Mesenchymal stem cell (in vitro differentiated cells and primary cell): Measurements from ENCODE around the gene CPLX1.

ENCODE experiments used
- DNase-seq: peaks from one replicate; pipeline ENCODE4 v3.0.0-alpha.2; 2013
- H2AFZ ChIP-seq: one replicate; pipeline ENCODE4 v1.6.1; 2013; ENCODE audit warnings: low read depth, mild to moderate bottlenecking, control low read depth, inconsistent platforms, low read length, moderate library complexity
- H2AK5ac ChIP-seq: 2 replicates; pipeline ENCODE4 v1.6.1; 2013; ENCODE audit warnings: low read length, moderate library complexity, mild to moderate bottlenecking, inconsistent platforms; ENCODE audit not compliant: severe bottlenecking
- H2BK120ac ChIP-seq: one replicate; pipeline ENCODE4 v1.6.1; 2013; ENCODE audit warnings: low read depth, mild to moderate bottlenecking, inconsistent platforms, low read length, moderate library complexity
- H2BK12ac ChIP-seq, 2 experiments: one replicate each; pipeline ENCODE4 v1.6.1; 2013; ENCODE audit warnings: inconsistent platforms in 2 of 2, low read length in 2 of 2, mild to moderate bottlenecking in 2 of 2, moderate library complexity in 2 of 2, control low read depth in 1 of 2
- H2BK15ac ChIP-seq: one replicate; pipeline ENCODE4 v1.6.1; 2013; ENCODE audit warnings: mild to moderate bottlenecking, low read depth, inconsistent platforms; ENCODE audit not compliant: poor library complexity, severe bottlenecking
- H2BK5ac ChIP-seq: 2 replicates; pipeline ENCODE4 v1.6.1; 2013; ENCODE audit warnings: low read depth, mild to moderate bottlenecking, low read length, control low read depth, inconsistent platforms; ENCODE audit not compliant: poor library complexity, severe bottlenecking
- H3K14ac ChIP-seq, 2 experiments: one replicate each; pipeline ENCODE4 v1.6.1; 2013; ENCODE audit warnings: inconsistent platforms in 2 of 2, low read length in 2 of 2, control low read depth in 1 of 2, mild to moderate bottlenecking in 1 of 2, moderate library complexity in 1 of 2
- H3K18ac ChIP-seq, 2 experiments: one replicate each; pipeline ENCODE4 v1.6.1; 2013; ENCODE audit warnings: inconsistent platforms in 2 of 2, low read length in 2 of 2, control low read depth in 1 of 2, low read depth in 1 of 2, mild to moderate bottlenecking in 1 of 2
- H3K23ac ChIP-seq, 2 experiments: one replicate each; pipeline ENCODE4 v1.6.1; 2013; ENCODE audit warnings: inconsistent platforms in 2 of 2, low read length in 2 of 2, mild to moderate bottlenecking in 2 of 2, moderate library complexity in 2 of 2, control low read depth in 1 of 2
- H3K27ac ChIP-seq: 2 replicates; pipeline ENCODE4 v1.5.1; 2013; ENCODE audit warnings: mild to moderate bottlenecking, moderate library complexity, low read length, control low read depth, inconsistent platforms; ENCODE audit not compliant: poor library complexity, severe bottlenecking
- H3K27me3 ChIP-seq, 2 experiments: 2 replicates each; pipeline versions ENCODE4 v1.6.1 to v1.7.0; 2013; ENCODE audit warnings: low read length in 2 of 2, mild to moderate bottlenecking in 2 of 2, moderate library complexity in 2 of 2, control low read depth in 1 of 2, inconsistent platforms in 1 of 2; ENCODE audit not compliant: control insufficient read depth in 1 of 2, insufficient read depth in 1 of 2
- H3K36me3 ChIP-seq, 2 experiments: 2 replicates each; pipeline versions ENCODE4 v1.6.1 to v1.7.0; 2013; ENCODE audit warnings: low read length in 2 of 2, control low read depth in 1 of 2, inconsistent platforms in 1 of 2, low read depth in 1 of 2, mild to moderate bottlenecking in 1 of 2; ENCODE audit not compliant: insufficient read depth in 2 of 2, control insufficient read depth in 1 of 2
- H3K4ac ChIP-seq, 2 experiments: one replicate each; pipeline ENCODE4 v1.6.1; 2013; ENCODE audit warnings: inconsistent platforms in 2 of 2, low read length in 2 of 2, mild to moderate bottlenecking in 2 of 2, moderate library complexity in 2 of 2, control low read depth in 1 of 2, low read depth in 1 of 2
- H3K4me1 ChIP-seq: 2 replicates; pipeline ENCODE4 v1.6.1; 2013; ENCODE audit warnings: low read depth, low read length, control low read depth; ENCODE audit not compliant: control insufficient read depth, insufficient read depth
- H3K4me2 ChIP-seq: 2 replicates; pipeline ENCODE4 v1.6.1; 2013; ENCODE audit warnings: low read length, mild to moderate bottlenecking, inconsistent platforms; ENCODE audit not compliant: poor library complexity, severe bottlenecking
- H3K4me3 ChIP-seq, 2 experiments: 2 replicates each; pipeline versions ENCODE4 v1.5.1 to v1.7.0; 2013; ENCODE audit warnings: low read length in 2 of 2, mild to moderate bottlenecking in 2 of 2, control low read depth in 1 of 2, low read depth in 1 of 2; ENCODE audit not compliant: insufficient read depth in 1 of 2
- H3K79me1 ChIP-seq: replicated peaks from 2 replicates; pipeline ENCODE4 v1.6.1; 2013; ENCODE audit warnings: mild to moderate bottlenecking, control low read depth, low read length, inconsistent platforms; ENCODE audit not compliant: poor library complexity, severe bottlenecking
- H3K9ac ChIP-seq: 2 replicates; pipeline ENCODE4 v1.7.0; 2013; ENCODE audit warnings: mild to moderate bottlenecking, low read length, moderate library complexity
- H3K9me3 ChIP-seq: 2 replicates; pipeline ENCODE4 v1.7.0; 2013; ENCODE audit warnings: mild to moderate bottlenecking, low read length; ENCODE audit not compliant: control insufficient read depth
- H4K8ac ChIP-seq: one replicate; pipeline ENCODE4 v1.6.1; 2013; ENCODE audit warnings: inconsistent platforms, mild to moderate bottlenecking, low read length, moderate library complexity
- H4K91ac ChIP-seq: one replicate; pipeline ENCODE4 v1.6.1; 2013; ENCODE audit warnings: mild to moderate bottlenecking, low read length, inconsistent platforms
- WGBS: methylation state at CpG from one replicate; pipeline ENCODE4 v1.1.7; 2013; ENCODE audit warnings: mixed read lengths; 5-methylcytosine and 5-hydroxymethylcytosine counted together

The CPLX1 gene

DNA sequence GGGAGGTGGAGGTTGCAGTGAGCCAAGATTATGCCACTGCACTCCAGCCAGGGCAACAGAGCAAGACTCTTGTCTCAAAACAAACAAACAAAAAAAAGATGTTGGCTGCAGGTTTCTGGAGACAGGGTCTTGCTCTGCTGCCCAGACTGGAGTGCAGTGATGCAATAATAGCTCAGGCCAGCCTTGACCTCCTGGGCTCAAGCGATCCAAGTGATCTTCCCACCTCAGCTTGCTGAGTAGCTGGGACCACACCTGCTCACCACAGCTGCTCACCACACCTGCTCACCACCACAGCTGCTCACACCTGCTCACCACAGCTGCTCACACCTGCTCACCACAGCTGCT lies 29.9 kb upstream of the CPLX1 start:
- WGBS: 100% methylated on average over 1 of the region's 1 CpG
- no peak overlapping the region for H4K91ac ChIP-seq

DNA sequence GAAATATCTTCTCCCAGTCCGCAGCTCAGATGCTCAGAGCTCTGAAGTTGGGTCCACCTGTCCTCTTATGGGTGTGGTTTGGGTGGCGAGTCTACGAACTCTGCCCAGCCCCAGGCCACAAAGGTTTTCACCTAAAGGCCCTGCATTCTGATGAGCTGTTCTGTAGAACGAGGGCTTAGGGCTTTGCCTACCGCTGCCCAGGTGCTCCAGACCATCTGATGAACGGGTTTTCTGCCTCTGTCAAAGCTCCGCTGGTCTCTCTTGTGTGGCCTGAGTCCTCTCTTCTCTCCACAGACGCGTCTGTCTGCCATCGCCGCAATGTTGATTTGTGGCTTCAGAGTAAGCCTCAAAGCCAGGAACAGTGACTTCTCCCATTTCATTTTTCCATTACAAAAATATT lies 28.4 kb upstream of the CPLX1 start:
- Histone ChIP-seq H3K18ac (no peak overlapping the region), H2AFZ (no peak overlapping the region)
- no peak for DNase-seq

More for the DNA sequence above, 29.9 kb upstream of the CPLX1 start:
- no peak overlapping the region for H3K18ac ChIP-seq
- H2AK5ac ChIP-seq: no peak overlapping the region
- H2BK5ac ChIP-seq: no peak overlapping the region
- no peak overlapping the region for H2BK12ac ChIP-seq
- no peak overlapping the region for H3K4me3 ChIP-seq
- no peak overlapping the region for H3K23ac ChIP-seq
- H2BK15ac ChIP-seq: no peak overlapping the region
- no peak overlapping the region for H4K8ac ChIP-seq
- H3K79me1 ChIP-seq: peaks cover 34% of the 10 kb centered on the region
- H3K4me1 ChIP-seq: peaks cover 3% of the 10 kb centered on the region
- peaks cover 77% of the 10 kb centered on the region in 2 experiments for H3K36me3 ChIP-seq
- no peak overlapping the region for H3K4ac ChIP-seq
- H2AFZ ChIP-seq: no peak overlapping the region
- H3K14ac ChIP-seq: no peak overlapping the region
- H3K9ac ChIP-seq: no peak overlapping the region
- no peak overlapping the region for H3K27ac ChIP-seq
- H3K9me3 ChIP-seq: no peaks in the 10 kb centered on the region
- no peak overlapping the region for H2BK120ac ChIP-seq
- no peak overlapping the region for H3K4me2 ChIP-seq
- no peak for DNase-seq
- no peaks in the 10 kb centered on the region for H3K27me3 ChIP-seq

DNA sequence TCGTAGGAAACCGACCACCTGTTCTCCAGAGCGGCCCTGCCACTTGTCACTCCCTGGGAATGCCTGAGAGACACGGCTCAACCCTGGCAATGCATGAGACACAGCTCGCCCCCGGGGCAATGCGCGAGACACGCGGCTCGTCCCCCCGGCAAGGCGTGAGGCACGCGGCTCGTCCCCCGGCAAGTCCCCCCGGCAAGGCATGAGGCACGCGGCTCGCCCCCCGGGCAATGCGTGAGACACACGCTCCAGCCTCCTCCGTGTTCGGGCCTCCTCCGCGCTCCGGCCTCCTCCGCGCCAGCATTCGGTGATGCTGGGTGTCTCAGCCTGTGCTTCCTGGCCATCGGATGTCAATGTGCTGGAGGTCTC lies 27.5 kb upstream of the CPLX1 start:
- no peak overlapping the region for H3K18ac ChIP-seq
- WGBS: 98% methylated on average over 33 of the region's 33 CpGs
- no peak overlapping the region for H2BK120ac ChIP-seq
- no peak overlapping the region for H4K8ac ChIP-seq
- no peak overlapping the region for H4K91ac ChIP-seq
- no peak overlapping the region for H3K23ac ChIP-seq
- no peak overlapping the region for H2AFZ ChIP-seq
- H3K4ac ChIP-seq: no peak overlapping the region
- no peak overlapping the region for H3K14ac ChIP-seq
- H3K4me1 ChIP-seq: peaks cover 3% of the 10 kb centered on the region
- no peak overlapping the region for H2BK12ac ChIP-seq
- peaks cover 24% of the 10 kb centered on the region for H3K79me1 ChIP-seq
- no peak overlapping the region for H3K9ac ChIP-seq
- H3K27me3 ChIP-seq: no peaks in the 10 kb centered on the region
- DNase-seq: no peak
- peaks cover 70 to 80% of the 10 kb centered on the region in 2 experiments for H3K36me3 ChIP-seq
- no peak overlapping the region for H2BK5ac ChIP-seq
- no peak overlapping the region for H3K4me3 ChIP-seq
- H3K9me3 ChIP-seq: no peaks in the 10 kb centered on the region
- H2BK15ac ChIP-seq: no peak overlapping the region
- H3K27ac ChIP-seq: no peak overlapping the region
- H3K4me2 ChIP-seq: no peak overlapping the region
- no peak overlapping the region for H2AK5ac ChIP-seq

More for the DNA sequence above, 28.4 kb upstream of the CPLX1 start:
- H3K9ac ChIP-seq: no peak overlapping the region
- no peak overlapping the region for H4K91ac ChIP-seq
- no peak overlapping the region for H2BK12ac ChIP-seq
- 98% methylated on average over 11 of the region's 11 CpGs for WGBS
- no peaks in the 10 kb centered on the region for H3K27me3 ChIP-seq
- H3K4me1 ChIP-seq: peaks cover 3% of the 10 kb centered on the region
- no peak overlapping the region for H3K14ac ChIP-seq
- H2BK15ac ChIP-seq: no peak overlapping the region
- peaks cover 75 to 81% of the 10 kb centered on the region in 2 experiments for H3K36me3 ChIP-seq
- H2BK5ac ChIP-seq: no peak overlapping the region
- no peak overlapping the region for H2AK5ac ChIP-seq
- no peak overlapping the region for H2BK120ac ChIP-seq
- H3K27ac ChIP-seq: no peak overlapping the region
- no peak overlapping the region for H3K4ac ChIP-seq
- no peak overlapping the region for H3K23ac ChIP-seq
- H3K9me3 ChIP-seq: no peaks in the 10 kb centered on the region
- H4K8ac ChIP-seq: no peak overlapping the region
- no peak overlapping the region for H3K4me2 ChIP-seq
- H3K79me1 ChIP-seq: peaks cover 29% of the 10 kb centered on the region
- H3K4me3 ChIP-seq: no peak overlapping the region

- Histone ChIP-seq H3K14ac (no peak overlapping the region), H3K36me3 (peaks cover 62 to 81% of the 10 kb centered on the region in 2 experiments), H3K4me3 (no peak overlapping the region), H3K4ac (no peak overlapping the region), H3K27me3 (no peaks in the 10 kb centered on the region), H2BK120ac (no peak overlapping the region), H3K79me1 (peaks cover 20% of the 10 kb centered on the region), H4K91ac (no peak overlapping the region), H3K18ac (no peak overlapping the region), H3K4me2 (no peak overlapping the region), H2BK15ac (no peak overlapping the region), H3K4me1 (peaks cover 3% of the 10 kb centered on the region), H2AK5ac (no peak overlapping the region), H3K9me3 (no peaks in the 10 kb centered on the region), H4K8ac (no peak overlapping the region), H2BK12ac (no peak overlapping the region), H3K9ac (no peak overlapping the region), H3K27ac (no peak overlapping the region), H3K23ac (no peak overlapping the region), H2AFZ (no peak overlapping the region), H2BK5ac (no peak overlapping the region)
- WGBS: 96% methylated on average over 33 of the region's 33 CpGs
- no peak for DNase-seq
Measured at GRCh38 chr4:851701-852430, 25.9 kb upstream of the CPLX1 start.
